ENCODE measurements around the gene STAT5A. TPM values are rescaled to one million over a fixed set of nuclear protein-coding genes. Genes with fewer than 3 reads are reported as not detected.

The STAT5A gene
- total RNA-seq, 1 experiment from 2014 or later: 0.91 TPM

- TF ChIP-seq EZH2phosphoT487 (IDR thresholded peaks at IDR 0.05; ENCODE audit: borderline replicate concordance): no peak
- TF ChIP-seq YY1 (IDR thresholded peaks at IDR 0.05; ENCODE audit: extremely low read depth, insufficient replicate concordance, low read depth, low read length): no peak
- TF ChIP-seq TCF7L2 (IDR thresholded peaks at IDR 0.05; ENCODE audit: borderline replicate concordance, extremely low read depth, insufficient read depth, insufficient read length): no peak
Observed at GRCh38 chr17:42309142-42309541, 20.8 kb downstream of the STAT5A start (continued).

GRCh38 chr17:42309986-42310786 is 21.9 kb downstream of the STAT5A start:
- Histone ChIP-seq H4K20me1 (ENCODE audit: insufficient read depth) (no peaks in the 10 kb centered on the region), H3K9me3 (ENCODE audit: control insufficient read depth in 1 of 2, insufficient read depth in 1 of 2, low read depth in 1 of 2, low read length in 2 of 2) (no peaks in the 10 kb centered on the region), H2AFZ (ENCODE audit: low read depth, low read length, poor library complexity, severe bottlenecking) (no peak overlapping the region), H3K79me2 (ENCODE audit: insufficient read depth, low read length) (no peaks in the 10 kb centered on the region), H3K27me3 (ENCODE audit: insufficient read depth, low read length) (no peaks in the 10 kb centered on the region), H3K9ac (ENCODE audit: low read length) (no peak overlapping the region), H3K4me3 (replicated peaks in 1 of 2; ENCODE audit: low read depth in 1 of 2, low read length in 2 of 2) (no peak overlapping the region), H3K4me2 (ENCODE audit: low read length) (no peak overlapping the region), H3K27ac (ENCODE audit: low read depth, low read length) (no peak overlapping the region), H3K9me2 (ENCODE audit: insufficient read depth) (no peaks in the 10 kb centered on the region), H3K4me1 (ENCODE audit: control insufficient read depth in 1 of 2, insufficient read depth in 2 of 2, low read length in 2 of 2) (no peaks in the 10 kb centered on the region), H3K36me3 (ENCODE audit: control insufficient read depth in 1 of 2, insufficient read depth in 2 of 2, low read length in 2 of 2) (peaks cover 0 to 3% of the 10 kb centered on the region in 2 experiments; a peak in 1 of 4 replicates)
- TF ChIP-seq CTCF (IDR thresholded peaks at IDR 0.05 in 2 of 3, conservative IDR thresholded peaks at IDR 0.05 in 1 of 3; ENCODE audit: borderline replicate concordance in 1 of 3, insufficient read depth in 1 of 3, low read depth in 2 of 3, low read length in 2 of 3) (no peak), TCF7L2 (IDR thresholded peaks at IDR 0.05; ENCODE audit: borderline replicate concordance, extremely low read depth, insufficient read depth, insufficient read length) (no peak), EGR1 (IDR thresholded peaks at IDR 0.05; ENCODE audit: low read depth) (no peak), CBX3 (IDR thresholded peaks at IDR 0.05; ENCODE audit: low read depth) (no peak), ZNF274 (IDR thresholded peaks at IDR 0.05; ENCODE audit: low read depth, low read length) (no peak), SRF (IDR thresholded peaks at IDR 0.05; ENCODE audit: low read depth) (no peak)
- RAD21 ChIA-PET (ENCODE audit: low non-redundant PET in 1 of 2, low total read pairs in 2 of 2, uncharacterized antibody in 2 of 2, unreplicated experiment in 2 of 2): no interaction called here
- CTCF ChIA-PET: interaction anchor here (1.1 kb wide), 1 partner anchor 217 kb away, joined by 4 read pairs; no protein-coding TSS in a partner anchor
- POLR2A ChIA-PET: no interaction called here
- no TSS peak for BruUV-seq (replicated peaks)
- intact Hi-C loops (cut with micrococcal nuclease): no loop called here
- ATAC-seq: no peak
- DNase-seq (ENCODE audit: low read depth, low spot score): no peak
